Ectodermal cell (in vitro differentiated cells): ENCODE results near the gene GNAL.

Experiments
- H3K27ac ChIP-seq: 2 replicates; pipeline ENCODE4 v1.7.0; 2013; ENCODE audit warnings: mild to moderate bottlenecking, low read depth, low read length; ENCODE audit not compliant: insufficient read depth, poor library complexity, severe bottlenecking
- H3K27me3 ChIP-seq: 2 replicates; pipeline ENCODE4 v1.7.0; 2013; ENCODE audit warnings: mild to moderate bottlenecking, low read length; ENCODE audit not compliant: insufficient read depth, control insufficient read depth, poor library complexity, severe bottlenecking
- H3K36me3 ChIP-seq: one replicate; pipeline ENCODE4 v1.7.0; 2013; ENCODE audit warnings: low read length; ENCODE audit not compliant: control insufficient read depth, insufficient read depth
- H3K4me1 ChIP-seq: one replicate; pipeline ENCODE4 v1.7.0; 2013; ENCODE audit warnings: low read length; ENCODE audit not compliant: control insufficient read depth, insufficient read depth
- H3K4me3 ChIP-seq: 2 replicates; pipeline ENCODE4 v1.7.0; 2013; ENCODE audit warnings: low read depth, low read length, control low read depth; ENCODE audit not compliant: insufficient read depth
- H3K9me3 ChIP-seq: 2 replicates; pipeline ENCODE4 v1.7.0; 2013; ENCODE audit warnings: mild to moderate bottlenecking, low read length, moderate library complexity; ENCODE audit not compliant: control insufficient read depth
- WGBS, 2 experiments: methylation state at CpG; one replicate each; pipeline ENCODE4 v1.1.7; 2013; ENCODE audit warnings: missing lambda C conversion rate in 2 of 2; 5-methylcytosine and 5-hydroxymethylcytosine counted together

Gene GNAL

GRCh38 chr18:11864471-11864870 is 175.4 kb downstream of the GNAL start:
- no peaks in the 10 kb centered on the region for H3K4me1 ChIP-seq
- no peaks in the 10 kb centered on the region for H3K36me3 ChIP-seq
- H3K27ac ChIP-seq, result no peak overlapping the region
- no peaks in the 10 kb centered on the region for H3K27me3 ChIP-seq
- H3K4me3 ChIP-seq, result no peak overlapping the region
- WGBS, 2 experiments, result 89 to 92% methylated on average over 2 of the region's 2 CpGs
- H3K9me3 ChIP-seq, result no peaks in the 10 kb centered on the region

GRCh38 chr18:11865071-11865470 is 176.0 kb downstream of the GNAL start:
- no peak overlapping the region for H3K27ac ChIP-seq
- H3K4me3 ChIP-seq, result no peak overlapping the region
- no peaks in the 10 kb centered on the region for H3K36me3 ChIP-seq
- H3K4me1 ChIP-seq, result no peaks in the 10 kb centered on the region
- H3K27me3 ChIP-seq, result no peaks in the 10 kb centered on the region
- H3K9me3 ChIP-seq, result no peaks in the 10 kb centered on the region
- WGBS, 2 experiments, result 91 to 92% methylated on average over 12 of the region's 12 CpGs

GRCh38 chr18:11866329-11866728 is 177.3 kb downstream of the GNAL start:
- no peak overlapping the region for H3K4me3 ChIP-seq
- no peaks in the 10 kb centered on the region for H3K9me3 ChIP-seq
- H3K4me1 ChIP-seq, result no peaks in the 10 kb centered on the region
- H3K27me3 ChIP-seq, result no peaks in the 10 kb centered on the region
- H3K27ac ChIP-seq, result no peak overlapping the region
- no peaks in the 10 kb centered on the region for H3K36me3 ChIP-seq
- WGBS, 2 experiments, result 92% methylated on average over 10 of the region's 10 CpGs

- WGBS, 2 experiments, result 84 to 92% methylated on average over 5 of the region's 5 CpGs
- Histone ChIP-seq H3K27ac (no peak overlapping the region), H3K27me3 (no peaks in the 10 kb centered on the region), H3K36me3 (no peaks in the 10 kb centered on the region), H3K4me3 (no peak overlapping the region), H3K9me3 (no peaks in the 10 kb centered on the region), H3K4me1 (no peaks in the 10 kb centered on the region)
These were observed 177.7 kb downstream of the GNAL start for GRCh38 chr18:11866764-11867163.

- no peak overlapping the region for H3K4me3 ChIP-seq
- H3K27me3 ChIP-seq, result no peaks in the 10 kb centered on the region
- 94 to 96% methylated on average over 8 of the region's 8 CpGs for WGBS, 2 experiments
- H3K36me3 ChIP-seq, result no peaks in the 10 kb centered on the region
- no peaks in the 10 kb centered on the region for H3K4me1 ChIP-seq
- no peak overlapping the region for H3K27ac ChIP-seq
- no peaks in the 10 kb centered on the region for H3K9me3 ChIP-seq
These were observed 179.2 kb downstream of the GNAL start for GRCh38 chr18:11868230-11868629.

GRCh38 chr18:11871501-11871900 is 182.4 kb downstream of the GNAL start:
- WGBS, 2 experiments, result 89 to 97% methylated on average over 4 of the region's 5 CpGs
- H3K9me3 ChIP-seq, result no peaks in the 10 kb centered on the region
- H3K27ac ChIP-seq, result no peak overlapping the region
- H3K4me3 ChIP-seq, result no peak overlapping the region
- H3K36me3 ChIP-seq, result no peaks in the 10 kb centered on the region
- no peaks in the 10 kb centered on the region for H3K27me3 ChIP-seq
- H3K4me1 ChIP-seq, result no peaks in the 10 kb centered on the region

GRCh38 chr18:11872479-11873136 is 183.5 kb downstream of the GNAL start:
- Histone ChIP-seq H3K4me3 (no peak overlapping the region), H3K4me1 (no peaks in the 10 kb centered on the region), H3K9me3 (no peaks in the 10 kb centered on the region), H3K36me3 (no peaks in the 10 kb centered on the region), H3K27ac (no peak overlapping the region), H3K27me3 (no peaks in the 10 kb centered on the region)
- WGBS, 2 experiments, result 87 to 90% methylated on average over 13 of the region's 13 CpGs

GRCh38 chr18:11873670-11874340 is 184.7 kb downstream of the GNAL start:
- WGBS, 2 experiments, result 90 to 92% methylated on average over 15 of the region's 15 CpGs
- no peaks in the 10 kb centered on the region for H3K36me3 ChIP-seq

GRCh38 chr18:11874676-11875075 is 185.6 kb downstream of the GNAL start:
- no peaks in the 10 kb centered on the region for H3K27me3 ChIP-seq
- H3K4me1 ChIP-seq, result no peaks in the 10 kb centered on the region
- no peak overlapping the region for H3K27ac ChIP-seq
- no peaks in the 10 kb centered on the region for H3K36me3 ChIP-seq
- 94% methylated on average over 8 of the region's 8 CpGs for WGBS, 2 experiments
- no peaks in the 10 kb centered on the region for H3K9me3 ChIP-seq
- H3K4me3 ChIP-seq, result no peak overlapping the region

More at GRCh38 chr18:11873670-11874340, 184.7 kb downstream of the GNAL start:
- H3K27me3 ChIP-seq, result no peaks in the 10 kb centered on the region
- H3K27ac ChIP-seq, result no peak overlapping the region
- H3K4me1 ChIP-seq, result no peaks in the 10 kb centered on the region
- no peaks in the 10 kb centered on the region for H3K9me3 ChIP-seq
- H3K4me3 ChIP-seq, result no peak overlapping the region

- Histone ChIP-seq H3K4me3 (no peak overlapping the region), H3K27me3 (no peaks in the 10 kb centered on the region), H3K9me3 (no peaks in the 10 kb centered on the region), H3K27ac (no peak overlapping the region), H3K36me3 (no peaks in the 10 kb centered on the region), H3K4me1 (no peaks in the 10 kb centered on the region)
- 92 to 94% methylated on average over 10 of the region's 10 CpGs for WGBS, 2 experiments
These were observed 188.6 kb downstream of the GNAL start for GRCh38 chr18:11877497-11878135.
